Fibroblast of skin of left quadriceps (primary cell): Measurements from ENCODE around the gene ARFGEF3.
A peak's percentile ranks its signal among the peaks of the same experiment; 100 is the strongest.
"Not testable (repeated sequence)": the region's sequence is repeated elsewhere in the genome, so short reads cannot be mapped to it uniquely, and the experiment has no call there.

Experiments used
- DNase-seq, 2 experiments: peaks; one replicate each; pipeline ENCODE4 v3.0.0-alpha.2; 2013; ENCODE audit warnings: low read depth in 2 of 2

The ARFGEF3 gene

GRCh38 chr6:138212530-138212929 is 50.8 kb downstream of the ARFGEF3 start:
- not testable (repeated sequence) for DNase-seq

GRCh38 chr6:138215093-138215782 is 53.5 kb downstream of the ARFGEF3 start:
- DNase-seq: no peak

- DNase-seq: no peak
These were observed 56.7 kb downstream of the ARFGEF3 start, which contains the start of gene PBOV1 for GRCh38 chr6:138218449-138218848. TSS of gene PBOV1 (minus strand) at chr6:138218491. CDS start at chr6:138218395, 96 bp downstream.

DNA sequence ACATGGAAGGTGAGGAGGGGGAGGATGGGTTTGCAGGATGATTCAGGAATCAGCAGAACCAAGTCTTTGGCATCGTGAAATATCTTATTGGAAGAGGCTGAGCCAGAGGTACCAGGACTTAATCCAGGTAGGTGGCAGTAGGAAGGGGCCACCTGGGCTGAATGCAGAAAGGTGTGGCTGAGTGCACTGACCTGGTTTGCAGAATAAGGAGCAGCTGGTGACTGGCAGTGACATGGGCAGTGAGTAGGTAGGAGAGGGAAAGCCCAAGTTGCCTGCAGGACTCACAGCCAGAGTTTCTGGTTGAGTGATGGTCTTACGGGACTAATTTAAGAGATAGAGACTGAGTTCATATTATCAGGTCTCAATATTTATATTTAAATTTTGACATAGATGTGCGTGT is 57.7 kb downstream of the ARFGEF3 start:
- no peak for DNase-seq

DNA sequence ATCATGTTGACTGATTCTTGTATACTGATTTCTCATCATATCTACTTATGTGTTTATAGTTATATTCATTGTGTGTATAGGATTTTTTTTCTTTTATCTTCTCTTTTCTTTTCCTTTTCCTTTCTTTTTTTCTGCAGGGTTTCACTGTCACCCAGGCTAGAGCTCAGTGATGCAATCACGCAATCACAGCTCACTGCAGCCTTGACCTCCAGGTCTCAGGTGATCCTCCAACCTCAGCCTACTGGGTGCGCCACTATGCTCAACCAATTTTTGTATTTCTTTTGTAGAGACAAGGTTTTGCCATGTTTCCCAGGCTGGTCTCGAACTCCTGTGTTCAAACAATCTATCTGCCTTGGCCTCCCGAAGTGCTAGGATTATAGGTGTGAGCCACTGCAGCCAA is 58.2 kb downstream of the ARFGEF3 start:
- no peak for DNase-seq

DNA sequence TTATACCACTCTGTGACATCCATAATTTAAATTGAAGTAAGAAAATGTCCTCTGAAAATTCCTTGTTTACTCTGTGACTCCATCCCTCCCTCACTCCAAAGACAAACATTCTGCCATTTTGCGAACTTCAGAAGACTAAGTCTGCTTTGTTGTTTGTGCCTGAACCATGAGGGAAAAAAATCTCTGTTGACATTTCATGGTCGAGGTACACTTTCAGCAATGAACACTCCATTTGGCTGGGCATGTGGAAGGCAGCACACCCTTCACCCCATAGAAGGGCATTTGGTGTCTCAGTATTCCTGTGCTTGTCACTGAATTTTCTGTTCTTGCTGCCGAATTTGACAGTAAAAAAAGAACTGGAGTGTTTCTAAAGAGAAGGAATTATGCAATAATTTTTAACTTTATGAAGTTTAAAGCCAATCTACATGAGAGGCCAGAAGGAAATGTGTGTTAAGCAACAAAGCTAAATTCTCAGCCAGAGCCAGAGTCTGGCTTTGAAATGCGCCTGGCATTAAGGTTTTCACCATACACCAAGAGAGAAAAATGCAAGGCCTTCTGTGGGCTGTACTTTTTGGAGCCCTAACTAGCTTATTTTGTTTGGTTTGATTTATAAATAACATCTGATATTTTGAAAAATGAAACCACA is 61.3 kb downstream of the ARFGEF3 start:
- DNase-seq: no peak

DNA sequence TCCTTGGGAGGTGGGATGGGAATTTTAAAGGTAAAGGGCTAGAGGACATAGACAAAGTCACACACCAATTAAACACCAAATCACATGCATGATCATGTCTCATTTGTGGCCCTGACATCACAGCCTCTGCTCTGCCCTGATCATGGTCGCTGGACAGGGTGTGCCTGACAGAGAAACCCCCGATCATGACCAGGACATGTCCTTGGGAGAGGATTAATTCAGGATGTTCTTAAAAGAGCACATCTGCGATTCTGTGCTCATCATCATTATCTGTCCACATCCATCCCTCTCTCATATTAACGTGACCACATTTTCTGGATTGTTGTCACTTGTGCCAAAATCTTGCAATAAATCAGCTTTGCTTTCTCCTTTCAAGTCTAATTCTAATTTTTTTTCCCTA is 64.2 kb downstream of the ARFGEF3 start:
- DNase-seq: no peak

GRCh38 chr6:138226700-138227315 is 65.1 kb downstream of the ARFGEF3 start:
- no peak for DNase-seq

GRCh38 chr6:138227316-138227781 is 65.6 kb downstream of the ARFGEF3 start:
- no peak for DNase-seq

DNA sequence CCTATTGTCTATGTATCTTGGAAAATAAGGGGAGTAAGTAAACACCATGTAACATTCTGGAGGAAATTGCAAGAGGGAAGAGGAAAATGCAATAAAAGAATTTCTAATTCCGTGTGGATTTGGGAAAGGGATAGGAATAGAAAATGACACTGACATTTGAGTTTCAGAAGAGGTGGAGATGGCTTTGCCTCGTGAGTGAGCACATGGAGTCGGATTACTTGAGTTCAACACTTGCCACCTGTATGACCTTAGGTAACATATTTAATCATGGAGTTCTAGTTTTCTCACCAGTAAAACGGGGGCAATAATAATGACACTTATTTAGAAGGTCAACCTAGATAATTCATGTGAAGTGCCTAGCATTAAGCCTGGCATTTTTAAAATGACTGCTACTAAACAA is 67.3 kb downstream of the ARFGEF3 start:
- no peak for DNase-seq

DNA sequence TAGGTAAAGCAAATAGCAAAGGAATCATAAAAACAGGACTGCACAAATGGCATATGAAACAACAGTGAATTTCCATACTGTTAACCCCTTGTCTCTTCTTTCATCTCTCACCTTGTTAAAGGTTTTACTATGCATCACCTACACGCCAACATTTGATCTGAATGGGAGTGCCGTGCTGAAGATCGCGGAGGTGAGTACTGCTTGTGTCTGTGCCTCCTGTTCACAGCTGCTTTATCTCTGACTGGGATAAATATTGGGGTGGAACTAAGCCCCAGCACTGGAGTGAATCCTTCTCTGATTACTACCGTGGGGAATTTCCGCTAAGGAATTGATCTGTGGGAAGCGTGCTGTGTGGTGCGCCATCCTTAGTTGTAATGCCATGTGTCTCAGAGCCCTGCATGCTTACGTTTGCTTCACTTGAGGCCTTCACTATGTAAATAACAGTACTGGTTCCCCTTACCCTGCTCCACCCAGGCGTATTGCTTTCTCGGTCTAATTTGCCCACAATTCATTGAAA is 68.0 kb downstream of the ARFGEF3 start:
- no peak for DNase-seq

- DNase-seq: no peak
These were observed 68.5 kb downstream of the ARFGEF3 start for GRCh38 chr6:138230221-138230620.

- DNase-seq: no peak
These were observed 69.1 kb downstream of the ARFGEF3 start for GRCh38 chr6:138230759-138231380.

DNA sequence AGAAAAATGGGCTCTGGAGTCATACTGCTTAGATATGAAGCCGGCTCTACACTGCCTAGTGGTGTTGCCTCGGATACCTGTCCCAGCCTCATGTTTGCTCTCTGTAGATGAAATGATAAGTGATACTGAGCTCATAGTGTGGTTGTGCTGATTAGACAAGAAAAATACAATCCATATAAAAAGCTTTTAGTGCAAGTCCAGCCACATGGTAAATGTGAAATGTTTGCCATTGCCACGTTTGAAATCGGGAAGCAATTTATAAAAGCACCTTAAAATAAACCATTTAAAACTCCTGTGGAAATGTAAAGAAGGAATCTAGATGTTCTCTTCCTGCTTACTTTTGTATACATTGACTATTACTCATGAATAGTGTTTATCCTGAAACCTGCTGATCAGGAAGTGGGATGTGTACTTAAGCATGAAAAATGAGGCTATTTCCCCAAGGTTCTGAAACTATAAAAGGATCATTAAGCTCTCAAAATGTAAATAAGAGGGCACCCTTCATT is 69.7 kb downstream of the ARFGEF3 start:
- no peak for DNase-seq

DNA sequence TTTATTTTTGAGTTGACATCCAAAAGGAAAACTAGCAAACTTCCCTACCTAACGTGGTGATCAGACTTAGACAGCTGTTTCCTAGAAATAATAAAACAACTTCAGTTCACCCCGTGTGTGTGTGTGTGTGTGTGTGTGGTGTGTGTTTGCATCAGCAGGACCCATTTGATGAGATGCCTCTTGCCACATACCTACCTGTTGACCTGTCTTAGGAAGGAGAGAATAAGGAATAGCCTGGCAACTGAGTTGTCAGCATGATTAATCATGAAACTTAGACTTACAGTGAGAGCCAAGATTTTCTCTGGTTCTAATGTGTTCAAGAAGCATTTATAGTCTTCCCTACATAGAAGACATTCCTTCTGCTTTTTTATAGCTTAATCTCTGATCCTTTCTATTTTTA is 72.6 kb downstream of the ARFGEF3 start:
- DNase-seq: no peak

DNA sequence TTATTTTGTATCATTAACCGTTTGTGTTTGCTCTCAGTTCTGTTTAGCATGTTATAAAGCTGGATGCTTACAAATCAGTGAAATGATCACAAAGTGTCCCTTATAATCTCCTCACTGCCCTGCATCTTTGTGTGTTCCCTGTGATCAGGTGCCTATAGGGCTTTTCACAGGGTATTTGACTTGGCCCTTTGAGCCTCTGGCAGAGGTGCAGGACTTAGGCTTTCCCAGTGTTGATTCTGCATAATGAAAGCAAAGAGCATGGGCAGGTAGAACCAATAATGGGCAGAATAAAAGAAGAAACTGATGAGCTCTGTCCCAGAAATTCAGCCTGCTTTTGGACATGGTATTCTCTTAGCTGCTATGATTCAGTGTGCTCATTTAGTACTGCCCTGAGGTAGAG is 73.5 kb downstream of the ARFGEF3 start:
- DNase-seq: no peak

DNA sequence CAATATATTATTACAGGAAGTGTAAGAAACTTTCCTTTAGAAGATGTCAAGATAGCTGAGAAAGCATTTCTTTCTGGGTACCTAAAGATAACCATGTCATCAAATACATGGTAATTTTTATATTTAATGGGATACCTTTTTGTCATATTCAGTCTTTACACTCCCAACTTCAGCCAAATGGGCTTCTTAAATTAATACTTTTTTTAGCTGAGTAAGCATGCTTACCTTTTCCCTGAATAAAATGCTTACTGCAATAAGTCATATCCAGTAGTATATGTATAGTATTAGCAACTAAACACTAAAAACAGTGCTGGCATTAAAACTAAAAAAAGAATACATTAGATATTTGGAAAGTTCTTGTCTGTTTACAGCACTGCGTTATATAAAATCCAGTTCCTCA is 74.0 kb downstream of the ARFGEF3 start:
- no peak for DNase-seq

GRCh38 chr6:138237463-138237862 is 75.7 kb downstream of the ARFGEF3 start:
- DNase-seq: no peak

- DNase-seq: no peak
These were observed 76.6 kb downstream of the ARFGEF3 start for GRCh38 chr6:138238368-138238767.

- DNase-seq: no peak
These were observed 78.0 kb downstream of the ARFGEF3 start for GRCh38 chr6:138239774-138240173.

DNA sequence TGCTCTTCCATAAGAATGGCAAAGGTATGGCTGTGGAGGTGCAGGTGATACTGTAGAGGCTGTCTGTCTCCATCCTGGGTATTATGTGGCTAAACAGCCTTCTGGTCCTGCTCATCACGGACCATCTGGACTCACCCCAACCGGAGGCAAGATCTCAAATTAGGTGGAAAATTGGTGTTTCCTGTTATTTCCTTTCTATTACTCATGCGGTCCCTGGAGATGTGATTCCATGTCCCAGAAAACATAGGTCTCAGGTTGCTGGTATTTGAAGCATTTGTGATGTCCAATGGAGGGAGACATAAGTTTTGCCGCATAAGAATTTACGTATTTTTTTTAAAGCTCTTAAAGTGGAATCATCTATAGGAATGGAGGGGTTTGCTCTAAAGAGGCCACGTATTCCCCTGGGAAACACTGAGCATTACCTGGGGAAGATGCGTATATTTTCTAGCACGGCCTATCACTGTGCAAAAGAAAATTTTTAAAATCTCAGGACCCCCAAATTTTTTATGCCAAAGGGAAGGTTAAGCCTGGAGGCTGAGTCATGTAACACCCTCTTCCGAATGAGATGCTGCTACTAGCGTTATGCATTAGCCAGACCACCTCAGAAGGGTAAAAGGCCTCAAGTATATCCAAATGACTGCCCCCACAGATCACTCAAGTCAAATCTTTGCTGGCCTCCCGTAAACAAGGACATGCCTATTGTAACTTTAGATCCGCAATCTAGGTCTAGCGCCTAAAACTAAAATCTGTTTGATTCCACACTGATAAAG is 78.9 kb downstream of the ARFGEF3 start:
- DNase-seq: peak; percentile 26 to 41
